B cell (primary cell): Measurements from ENCODE around the gene DGCR2. TPM values are rescaled to one million over a fixed set of nuclear protein-coding genes. Genes with fewer than 3 reads are reported as not detected.
A peak's percentile ranks its signal among the peaks of the same experiment; 100 is the strongest.

Source experiments
- ATAC-seq: fragments of 200-7000 bp; cut with Tn5 transposase; one replicate; pipeline ENCODE4 v1.10.0; 2021; ENCODE audit warnings: low read depth, mild to moderate bottlenecking, moderate number of reproducible peaks, moderate library complexity
- CTCF ChIA-PET: fragments of 350-600 bp; sonication (Branson Sonifier 250); formaldehyde crosslinking; loops from one replicate; lab custom pipeline; 2021; ENCODE audit warnings: antibody characterized with exemption, inconsistent platforms; lab: Charles Lee
- POLR2A ChIA-PET: fragments of 350-600 bp; sonication (Branson Sonifier 250); formaldehyde crosslinking; loops from one replicate; lab custom pipeline; 2021; ENCODE audit warnings: antibody characterized with exemption; lab: Charles Lee
- DNase-seq: peaks from one replicate; pipeline ENCODE4 v3.0.0; 2013
- H2AFZ ChIP-seq: 2 replicates; pipeline ENCODE4 v1.6.1; 2012; ENCODE audit warnings: mild to moderate bottlenecking, low read depth, low read length; ENCODE audit not compliant: insufficient read depth, poor library complexity, severe bottlenecking
- H3K27ac ChIP-seq, 2 donors: 1 replicate in 1 of 2; 2 replicates in 1 of 2; pipeline ENCODE4 v1.5.1; 2012 to 2013; ENCODE audit warnings: low read length in 2 of 2, mild to moderate bottlenecking in 2 of 2, moderate library complexity in 1 of 2
- H3K27me3 ChIP-seq, 4 experiments: fragments of 200-600 bp in 1 of 4; sonication (generic) in 1 of 4; replicated peaks in 1 of 4; 1 replicate in 2 of 4; 2 replicates in 2 of 4; pipeline versions ENCODE4 v1.6.1 to v1.7.0; 2013 to 2016; ENCODE audit warnings: low read length in 3 of 4, mild to moderate bottlenecking in 2 of 4, mixed read lengths in 1 of 4, moderate library complexity in 1 of 4; ENCODE audit not compliant: insufficient read depth in 4 of 4, control insufficient read depth in 3 of 4; ENCODE audit errors: control extremely low read depth in 1 of 4
- H3K36me3 ChIP-seq, 2 experiments: replicated peaks in 1 of 2; 1 replicate in 1 of 2; 2 replicates in 1 of 2; pipeline versions ENCODE4 v1.6.1 to v1.7.1; 2013; ENCODE audit warnings: low read length in 1 of 2; ENCODE audit not compliant: insufficient read depth in 2 of 2, control insufficient read depth in 1 of 2; ENCODE audit errors: control extremely low read depth in 1 of 2, extremely low read depth in 1 of 2
- H3K4me1 ChIP-seq, 2 donors: fragments of 200-600 bp in 1 of 2; sonication (generic) in 1 of 2; 1 replicate in 1 of 2; 2 replicates in 1 of 2; pipeline versions ENCODE4 v1.5.1 to v1.6.1; 2013 to 2017; ENCODE audit warnings: low read length in 2 of 2; ENCODE audit not compliant: control insufficient read depth in 2 of 2, insufficient read depth in 2 of 2
- H3K4me2 ChIP-seq: replicated peaks from 2 replicates; pipeline ENCODE3; 2012; ENCODE audit warnings: mild to moderate bottlenecking, low read depth, low read length; ENCODE audit not compliant: poor library complexity, severe bottlenecking
- H3K4me3 ChIP-seq, 5 experiments: fragments of 200-600 bp in 1 of 5; sonication (generic) in 1 of 5; 1 replicate in 3 of 5; 2 replicates in 2 of 5; pipeline versions ENCODE4 v1.5.1 to v1.7.0; 2011 to 2016; ENCODE audit warnings: low read length in 4 of 5, mild to moderate bottlenecking in 4 of 5, low read depth in 2 of 5, control low read depth in 1 of 5, moderate library complexity in 1 of 5; ENCODE audit not compliant: insufficient read depth in 1 of 5; ENCODE audit errors: control extremely low read depth in 1 of 5, extremely low read depth in 1 of 5
- H3K79me2 ChIP-seq: fragments of 200-600 bp; sonication (generic); one replicate; pipeline ENCODE4 v1.6.0; 2016; ENCODE audit warnings: low read length; ENCODE audit not compliant: control insufficient read depth, insufficient read depth
- H3K9ac ChIP-seq: fragments of 200-600 bp; sonication (generic); 2 replicates; pipeline ENCODE4 v1.6.1; 2017; ENCODE audit warnings: mild to moderate bottlenecking, low read length, moderate library complexity
- H3K9me3 ChIP-seq, 3 donors: one replicate each; pipeline versions ENCODE4 v1.6.1 to v1.7.1; 2013; ENCODE audit warnings: low read length in 2 of 3; ENCODE audit not compliant: control insufficient read depth in 2 of 3, insufficient read depth in 1 of 3; ENCODE audit errors: control extremely low read depth in 1 of 3
- H4K20me1 ChIP-seq: 2 replicates; pipeline ENCODE4 v1.6.0; 2012; ENCODE audit warnings: mild to moderate bottlenecking, low read length; ENCODE audit not compliant: insufficient read depth, control insufficient read depth, poor library complexity, severe bottlenecking
- H3K27ac Mint-ChIP-seq: one replicate; pipeline ENCODE4 v1.8.0; 2021; ENCODE audit warnings: mixed read lengths
- H3K27me3 Mint-ChIP-seq: one replicate; pipeline ENCODE4 v1.8.0; 2021; ENCODE audit warnings: mixed read lengths
- H3K4me1 Mint-ChIP-seq: one replicate; pipeline ENCODE4 v1.8.0; 2021; ENCODE audit warnings: mixed read lengths
- H3K4me3 Mint-ChIP-seq: one replicate; pipeline ENCODE4 v1.8.0; 2021; ENCODE audit warnings: mixed read lengths
- H3K9me3 Mint-ChIP-seq: one replicate; pipeline ENCODE4 v1.8.0; 2022; ENCODE audit warnings: mixed read lengths; ENCODE audit not compliant: insufficient read depth
- EZH2 ChIP-seq: IDR thresholded peaks from 2 replicates; pipeline ENCODE4 v1.6.1; 2012; ENCODE audit warnings: borderline replicate concordance, low read depth, mild to moderate bottlenecking, moderate library complexity, low read length; ENCODE audit not compliant: insufficient read depth, poor library complexity, severe bottlenecking
- WGBS: methylation state at CpG from one replicate; pipeline ENCODE4 v1.1.5; 2013; ENCODE audit warnings: missing lambda C conversion rate; ENCODE audit not compliant: insufficient coverage; 5-methylcytosine and 5-hydroxymethylcytosine counted together
- intact Hi-C: fragments of 100-400 bp; cut with micrococcal nuclease; formaldehyde crosslinking; loops from one replicate; pipeline ENCODE4 v1.10.0; 2022
- polyA plus RNA-seq: library from polyadenylated mRNA; depleted of rRNA; stranded (reverse); fragments of >200 nt; gene quantifications from 2 replicates; pipeline ENCODE4 v1.2.3, GENCODE V29; 2012
- total RNA-seq, 2 donors: library from RNA; stranded (reverse); fragments of 120-200 nt in 1 of 2; gene quantifications; 1 replicate in 1 of 2; 2 replicates in 1 of 2; pipeline versions ENCODE4 v1.2.3 to v1.2.4, GENCODE V29; 2013 to 2022
- TF ChIP-seq, protein P1 (sequence below): fragments of 200-600 bp; IDR thresholded peaks from one replicate; pipeline ENCODE4 v1.8.0; 2022; ENCODE audit warnings: antibody characterized with exemption, mild to moderate bottlenecking

DGCR2 gene
- total and polyA plus RNA-seq, 2 donors (not counting 1 experiment from before 2014, with no cell fraction given) = 28.8 to 49.5 TPM

DNA sequence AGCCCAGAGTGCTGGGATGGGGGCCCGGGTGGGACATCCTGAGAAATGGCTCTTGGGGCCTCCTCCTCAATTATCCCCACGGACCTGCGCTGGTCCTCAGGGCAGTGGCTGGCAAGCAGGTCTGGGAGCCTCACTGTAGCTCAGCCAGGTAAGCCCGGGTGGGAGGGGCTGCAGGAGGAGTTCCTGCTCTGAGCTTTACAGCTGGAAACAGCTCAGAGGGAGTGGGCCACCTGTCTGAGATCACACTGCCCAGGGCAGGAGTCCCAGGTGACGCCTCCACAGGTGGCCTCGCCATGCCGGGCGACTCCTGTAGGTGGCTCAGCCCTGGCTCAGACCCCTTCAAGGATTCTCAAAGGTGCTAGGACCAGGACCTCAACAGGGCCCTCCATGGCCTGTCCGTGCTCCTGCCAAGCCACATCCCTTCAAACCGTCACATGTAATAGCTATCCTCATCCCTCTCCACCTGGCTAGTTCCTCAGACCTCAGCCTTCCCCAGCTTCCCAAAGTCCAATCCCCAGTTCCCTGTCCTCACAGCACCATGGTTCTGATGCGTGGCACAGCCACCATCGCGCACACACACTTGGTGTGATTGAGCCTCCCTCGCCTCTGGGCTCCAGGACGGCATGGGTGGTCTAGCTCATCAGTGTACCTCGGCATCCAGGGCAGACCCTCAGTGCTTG, 5.3 kb upstream of the DGCR2 start:
- peak overlapping the region; percentile 54 for H3K27ac Mint-ChIP-seq
- intact Hi-C loops = no loop called here
- no peaks in the 10 kb centered on the region for H3K9me3 Mint-ChIP-seq
- Histone ChIP-seq H2AFZ (no peak overlapping the region), H3K36me3 (no peaks in the 10 kb centered on the region), H3K27ac (no peak overlapping the region), H4K20me1 (no peaks in the 10 kb centered on the region), H3K9ac (no peak overlapping the region), H3K4me2 (no peak overlapping the region), H3K9me3 (no peaks in the 10 kb centered on the region), H3K79me2 (peaks cover 6% of the 10 kb centered on the region), H3K27me3 (no peaks in the 10 kb centered on the region), H3K4me1 (peaks cover 6 to 7% of the 10 kb centered on the region in 2 donors), H3K4me3 (no peak overlapping the region)
- TF ChIP-seq, protein P1, sequence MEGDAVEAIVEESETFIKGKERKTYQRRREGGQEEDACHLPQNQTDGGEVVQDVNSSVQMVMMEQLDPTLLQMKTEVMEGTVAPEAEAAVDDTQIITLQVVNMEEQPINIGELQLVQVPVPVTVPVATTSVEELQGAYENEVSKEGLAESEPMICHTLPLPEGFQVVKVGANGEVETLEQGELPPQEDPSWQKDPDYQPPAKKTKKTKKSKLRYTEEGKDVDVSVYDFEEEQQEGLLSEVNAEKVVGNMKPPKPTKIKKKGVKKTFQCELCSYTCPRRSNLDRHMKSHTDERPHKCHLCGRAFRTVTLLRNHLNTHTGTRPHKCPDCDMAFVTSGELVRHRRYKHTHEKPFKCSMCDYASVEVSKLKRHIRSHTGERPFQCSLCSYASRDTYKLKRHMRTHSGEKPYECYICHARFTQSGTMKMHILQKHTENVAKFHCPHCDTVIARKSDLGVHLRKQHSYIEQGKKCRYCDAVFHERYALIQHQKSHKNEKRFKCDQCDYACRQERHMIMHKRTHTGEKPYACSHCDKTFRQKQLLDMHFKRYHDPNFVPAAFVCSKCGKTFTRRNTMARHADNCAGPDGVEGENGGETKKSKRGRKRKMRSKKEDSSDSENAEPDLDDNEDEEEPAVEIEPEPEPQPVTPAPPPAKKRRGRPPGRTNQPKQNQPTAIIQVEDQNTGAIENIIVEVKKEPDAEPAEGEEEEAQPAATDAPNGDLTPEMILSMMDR = no peak
- no peak for TF ChIP-seq EZH2
- H3K27me3 Mint-ChIP-seq = no peaks in the 10 kb centered on the region
- WGBS = 92% methylated on average over 15 of the region's 16 CpGs
- POLR2A ChIA-PET = interaction anchor here (0.6 kb wide), 1 partner anchor 8 kb away, joined by 9 read pairs; no protein-coding TSS in a partner anchor
- ATAC-seq (no peak), DNase-seq (no peak)
- peaks cover 5% of the 10 kb centered on the region for H3K4me1 Mint-ChIP-seq
- CTCF ChIA-PET = interaction anchor here (1.0 kb wide), 1 partner anchor 17 kb away, joined by 3 read pairs; the partner anchor contains the start of gene ESS2
- no peak overlapping the region for H3K4me3 Mint-ChIP-seq
